GM19328 (cell line): ENCODE results near the gene GFAP.

Experiments
- ATAC-seq: cut with Tn5 transposase; IDR thresholded peaks from one replicate; pipeline ENCODE4 v1.9.1; 2021; ENCODE audit warnings: mild to moderate bottlenecking, moderate library complexity; ENCODE audit not compliant: unreplicated experiment

GFAP gene

DNA sequence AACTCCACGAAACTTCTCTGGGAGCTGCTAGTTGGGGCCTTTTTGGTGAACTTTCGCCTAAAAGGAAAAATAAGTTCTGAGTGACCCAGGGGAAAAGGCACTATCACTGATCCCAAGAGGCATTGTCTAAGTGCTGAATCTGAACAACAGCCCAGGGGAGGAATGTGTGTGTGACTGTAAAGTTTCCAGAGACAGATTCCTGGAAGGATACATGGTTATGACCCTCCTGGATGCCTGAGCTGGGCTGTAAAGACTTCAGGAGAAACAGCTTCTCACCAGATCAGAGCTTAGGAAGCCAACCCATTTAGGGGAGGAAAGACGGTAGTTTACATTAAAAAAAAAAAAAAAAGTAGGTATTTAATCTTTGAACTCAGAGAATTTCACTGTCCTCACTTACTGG is 47.5 kb downstream of the GFAP start:
- ATAC-seq, result no peak

DNA sequence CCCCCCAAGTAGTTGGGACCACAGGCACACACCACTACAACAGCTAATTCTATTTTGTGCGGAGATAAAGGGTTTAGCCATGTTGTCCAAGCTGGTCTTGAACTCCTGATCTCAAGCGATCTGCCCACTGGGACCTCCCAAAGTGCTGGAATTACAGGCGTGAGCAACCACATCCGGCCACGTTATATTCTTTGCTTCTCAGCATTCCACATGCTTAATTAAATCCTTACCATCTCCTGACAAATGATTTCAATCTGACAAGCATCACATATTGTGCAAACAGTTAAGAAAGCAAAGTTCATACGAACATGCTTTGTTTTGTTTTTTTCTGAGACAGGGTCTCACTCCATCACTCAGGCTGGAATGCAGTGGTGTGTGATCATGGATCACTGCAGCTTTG is 49.4 kb downstream of the GFAP start:
- no peak for ATAC-seq

DNA sequence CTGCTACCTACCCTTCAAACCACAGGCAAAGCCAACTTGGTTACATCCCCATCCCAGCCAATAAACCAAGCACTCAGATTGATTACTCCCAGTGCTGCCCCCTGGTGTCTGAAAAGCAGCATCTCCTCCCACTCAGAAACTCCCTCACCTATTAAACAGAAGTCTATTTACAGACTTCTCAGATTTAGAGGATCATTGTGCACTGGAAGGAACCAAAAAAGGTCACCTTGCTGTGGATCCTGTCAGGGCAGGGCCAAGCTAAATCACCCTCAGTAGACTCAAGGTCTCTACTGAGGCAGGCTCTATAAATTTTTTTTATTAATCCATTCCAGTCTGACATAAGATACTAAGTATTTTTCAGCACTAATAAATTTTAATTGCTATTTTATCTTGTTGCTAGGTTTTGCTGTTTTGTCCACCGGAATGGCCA is 50.1 kb downstream of the GFAP start:
- ATAC-seq, result no peak

DNA sequence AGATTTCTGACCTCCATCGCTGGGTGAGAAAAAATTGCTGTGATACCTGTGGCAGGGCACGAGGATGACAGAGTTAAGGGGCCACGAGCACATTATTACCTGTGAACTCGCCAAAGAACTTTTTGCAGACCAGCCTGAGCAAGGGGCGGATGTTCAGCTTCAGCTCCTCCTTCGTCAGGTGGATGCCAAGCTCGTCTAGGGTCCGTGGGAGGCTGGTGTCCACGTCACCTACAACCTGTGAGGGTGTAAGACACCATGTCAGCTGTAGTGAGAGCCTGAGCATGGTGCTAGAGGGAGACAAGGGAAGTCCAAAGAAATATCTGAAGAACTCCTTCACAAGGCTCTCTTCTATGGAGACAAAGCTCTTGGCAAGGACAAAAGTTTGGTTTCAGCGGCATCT is 50.5 kb downstream of the GFAP start:
- no peak for ATAC-seq

DNA sequence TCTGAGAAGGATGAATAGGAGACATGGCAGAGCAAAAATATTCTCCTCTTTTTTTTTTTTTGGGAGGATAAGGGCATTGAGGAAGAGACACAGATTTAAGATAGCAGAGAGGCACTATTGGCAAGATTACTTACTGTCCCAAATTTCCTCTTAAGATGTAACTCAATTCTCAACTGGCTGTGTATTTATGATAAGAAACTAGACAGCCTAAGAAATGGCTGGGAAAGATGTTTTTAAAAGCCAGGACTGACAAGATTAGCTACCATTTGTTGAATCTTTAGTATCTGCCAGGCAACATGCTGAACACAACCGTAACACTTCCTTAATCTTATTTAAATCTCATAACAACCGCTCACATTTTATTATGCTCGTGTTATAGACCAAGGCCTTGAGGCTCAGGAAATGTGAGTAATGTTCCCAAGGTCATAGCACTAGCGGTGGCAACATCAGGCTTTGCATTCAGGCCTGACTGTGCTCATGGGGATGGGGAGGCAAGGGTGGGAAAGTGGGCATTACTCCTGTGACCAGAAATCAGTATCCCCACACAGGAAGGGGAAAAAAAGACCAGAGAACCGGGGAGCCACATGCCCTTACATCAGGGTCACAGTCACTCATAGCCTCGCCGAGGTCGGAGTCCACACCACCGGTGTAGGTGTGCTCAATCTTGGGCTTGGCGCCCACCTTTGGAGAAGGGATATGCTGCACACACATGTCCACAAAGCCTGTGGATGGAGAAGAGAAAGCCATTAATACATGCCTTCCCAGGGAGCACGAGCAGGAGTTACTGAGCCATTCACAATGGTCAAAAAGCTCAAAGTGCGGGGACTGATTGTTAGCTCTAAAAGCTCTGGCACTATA is 52.0 kb downstream of the GFAP start:
- ATAC-seq, result no peak

DNA sequence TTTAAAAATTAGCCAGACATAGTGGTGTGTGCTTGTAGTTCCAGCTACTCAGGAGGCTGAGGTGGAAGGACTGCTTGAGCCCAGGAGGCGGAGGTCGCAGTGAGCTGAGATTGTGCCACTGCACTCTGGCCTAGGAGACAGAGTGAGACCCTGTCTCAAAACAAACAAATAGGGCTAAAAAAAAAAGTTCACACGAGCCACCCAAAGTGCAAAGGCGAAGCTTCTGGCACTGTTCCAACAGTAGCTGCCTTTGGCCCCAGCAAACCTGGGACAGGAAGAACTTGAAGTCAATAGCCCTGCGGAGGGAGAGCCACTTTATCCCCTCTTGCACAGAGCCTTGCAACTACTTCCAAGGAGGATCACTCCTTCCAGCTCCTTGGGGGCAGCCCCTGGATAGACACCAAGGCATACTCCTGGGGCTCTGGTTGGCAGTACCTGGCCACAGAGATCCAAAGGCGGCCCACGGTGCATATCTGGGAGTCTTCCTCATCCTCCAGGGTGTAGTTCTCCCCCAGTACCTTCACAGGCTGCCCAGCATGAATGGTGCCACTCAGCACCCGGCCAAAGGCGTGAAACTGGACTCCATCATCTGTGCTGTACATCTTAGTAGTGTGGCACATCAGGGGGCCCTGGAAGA is 52.9 kb downstream of the GFAP start:
- ATAC-seq, result no peak

DNA sequence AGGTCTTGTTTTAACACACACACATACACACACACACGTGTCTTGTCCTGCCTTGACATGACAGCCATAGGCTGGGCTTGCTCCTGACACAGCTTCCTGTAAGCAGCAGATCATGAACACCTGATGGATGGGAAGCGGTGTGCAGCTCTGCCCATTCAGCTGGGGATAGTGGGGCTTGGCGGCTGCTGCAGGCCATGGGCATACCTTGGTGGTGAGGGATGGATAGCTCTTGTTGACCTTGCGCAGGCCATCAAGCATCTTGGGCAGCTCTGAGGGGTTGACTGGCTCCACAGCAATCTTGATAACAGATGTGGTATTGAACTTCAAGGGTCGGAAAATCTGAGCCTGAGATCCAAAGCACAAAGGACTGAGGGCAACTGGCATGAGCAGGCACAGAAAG is 55.6 kb downstream of the GFAP start:
- ATAC-seq, result no peak

DNA sequence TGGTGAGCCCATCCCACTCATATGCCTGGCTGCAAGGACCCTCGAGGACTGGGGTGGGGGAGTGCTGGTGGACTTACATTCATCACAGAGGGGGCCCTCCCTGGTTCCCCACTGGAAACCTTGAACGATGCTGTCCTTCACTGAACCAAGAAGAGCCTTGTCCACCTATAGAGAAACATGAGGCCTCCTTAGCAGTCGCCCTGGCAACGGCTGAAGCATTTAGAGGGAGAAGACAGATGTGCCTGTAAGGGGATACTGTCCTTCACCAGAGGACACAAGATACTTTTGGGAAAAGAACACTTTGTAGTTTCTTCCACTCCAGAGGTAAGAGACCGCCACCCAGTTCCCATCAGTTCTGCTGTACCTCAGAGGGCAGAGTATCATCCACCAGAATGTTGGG is 61.1 kb downstream of the GFAP start:
- ATAC-seq, result no peak
